NCI-H146 (cell line): ENCODE data around the gene WFDC8.
"Not testable (repeated sequence)": the region's sequence is repeated elsewhere in the genome, so short reads cannot be mapped to it uniquely, and the experiment has no call there.

Experiments
- DNase-seq: peaks from one replicate; lab custom pipeline; 2025; lab: John Stamatoyannopoulos, UW

The WFDC8 gene

GRCh38 chr20:45579184-45579583 lies at the start of gene WFDC8:
Gene WFDC8 (minus strand): TSS chr20:45579284. CDS start chr20:45579247, 37 bp downstream.
- no peak for DNase-seq

DNA sequence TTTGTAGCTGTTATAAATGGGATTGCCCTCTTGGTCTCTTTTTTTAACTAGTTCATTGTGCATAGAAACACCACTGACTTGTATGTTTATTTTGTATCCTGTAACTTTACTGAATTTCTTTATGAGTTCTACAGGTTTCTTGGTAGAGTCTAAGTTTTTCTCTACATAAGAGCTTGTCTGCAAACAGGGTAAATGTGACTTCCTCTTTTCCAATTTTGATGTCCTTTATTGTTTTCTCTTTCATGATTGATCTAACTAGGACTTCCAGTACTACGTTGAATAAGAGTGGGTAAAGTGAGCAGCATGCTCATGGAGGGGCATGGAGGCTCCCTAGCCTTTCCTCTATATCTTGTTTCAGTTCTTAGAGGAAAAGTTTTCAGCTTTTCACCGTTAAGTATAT lies 47.5 kb upstream of the WFDC8 start:
- no peak for DNase-seq

DNA sequence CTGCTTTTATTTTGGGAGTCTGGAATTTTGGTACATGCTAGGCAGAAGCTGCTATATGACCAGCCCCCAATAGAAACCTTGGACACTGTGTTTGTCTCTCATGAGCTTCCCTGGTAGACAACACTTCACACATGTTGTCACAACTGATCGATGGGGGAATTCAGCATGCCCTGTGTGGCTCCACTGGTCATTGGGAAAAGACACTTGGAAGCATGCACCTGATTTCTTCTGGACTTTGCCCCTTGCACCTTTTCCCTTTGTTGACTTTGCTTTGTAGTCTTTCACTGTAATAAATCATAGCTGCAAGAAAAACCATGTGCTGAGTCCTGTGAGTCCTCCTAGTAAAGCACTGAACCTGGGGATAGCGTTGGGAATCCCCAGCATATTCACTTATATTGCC lies 42.5 kb upstream of the WFDC8 start:
- DNase-seq, result no peak

GRCh38 chr20:45617591-45617990 lies 38.5 kb upstream of the WFDC8 start:
- no peak for DNase-seq

DNA sequence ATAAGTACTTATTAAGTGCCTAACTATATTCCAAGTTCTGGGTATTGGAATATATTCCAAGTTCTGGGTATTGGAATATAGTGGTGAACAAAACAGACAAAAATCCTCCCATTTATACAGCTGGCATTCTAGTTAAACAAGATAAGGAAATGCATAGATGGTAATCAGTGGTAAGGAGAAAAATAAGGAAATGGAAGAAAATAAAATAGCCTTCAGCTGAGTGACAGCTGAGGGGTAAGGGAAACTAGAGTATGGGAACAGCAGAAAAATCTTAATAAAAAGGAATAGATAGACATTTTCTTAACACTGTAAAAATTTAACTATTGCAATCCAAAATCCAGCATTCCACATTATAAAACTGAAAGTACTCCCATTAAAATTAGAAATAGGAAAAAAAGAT lies 33.2 kb upstream of the WFDC8 start:
- DNase-seq, result no peak

DNA sequence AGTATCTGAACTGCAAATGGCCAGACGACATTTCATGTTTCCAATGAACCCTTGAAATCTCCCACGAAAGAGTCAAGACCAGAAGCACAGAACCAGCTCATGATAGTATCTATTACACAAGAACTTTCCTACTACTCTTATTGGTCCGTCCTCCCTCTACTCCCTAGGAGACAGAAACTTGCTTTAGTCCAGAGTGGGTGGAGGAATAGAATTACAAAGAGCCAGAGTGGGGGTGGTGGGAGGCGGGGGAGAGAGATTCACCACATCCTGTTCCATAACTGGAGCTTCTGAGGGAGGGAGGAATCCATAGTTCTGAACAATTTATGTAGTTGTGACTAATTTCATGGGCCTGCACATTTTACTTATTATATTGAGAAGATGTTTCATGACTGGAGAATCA lies 32.0 kb upstream of the WFDC8 start:
- DNase-seq, result no peak

DNA sequence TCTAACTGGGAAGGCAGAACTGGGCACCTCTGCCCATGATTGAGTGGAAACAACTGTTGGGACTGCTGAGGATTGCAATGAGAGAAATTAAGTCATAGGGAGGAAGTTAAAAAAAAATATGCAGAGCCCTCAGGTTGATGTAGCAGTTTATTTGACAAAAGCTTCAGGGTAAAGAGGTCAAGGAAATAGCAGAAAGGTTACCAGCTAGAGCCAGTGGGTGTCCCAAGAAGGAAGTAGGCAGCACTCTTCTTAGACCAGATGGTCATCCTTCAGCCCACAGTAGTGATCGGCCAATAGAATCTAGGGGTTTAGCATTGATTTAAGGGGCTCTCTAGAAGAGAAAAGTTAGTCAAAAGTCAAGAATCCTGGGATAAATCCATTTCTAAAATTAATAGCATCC lies 28.7 kb upstream of the WFDC8 start:
- DNase-seq, result no peak

GRCh38 chr20:45595235-45595634 lies 16.2 kb upstream of the WFDC8 start:
- no peak for DNase-seq

DNA sequence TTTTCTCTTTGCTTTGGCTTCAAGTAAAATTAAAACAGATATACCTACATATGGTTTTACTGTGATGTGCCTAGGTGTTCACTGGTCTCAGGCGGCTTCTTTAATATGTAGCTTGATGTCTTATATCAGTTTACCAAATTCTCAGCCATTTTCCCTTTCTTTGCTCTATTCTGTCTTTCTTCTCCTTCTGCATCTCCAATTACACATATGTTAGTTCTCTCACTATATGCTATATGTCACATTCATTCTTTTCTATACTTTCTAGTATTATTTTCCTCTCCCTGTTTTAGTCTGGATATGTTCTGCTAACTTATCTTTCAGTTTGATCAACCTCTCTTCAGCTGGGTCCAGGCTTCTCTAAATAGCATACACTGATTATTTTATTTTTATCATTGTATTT lies 14.4 kb upstream of the WFDC8 start:
- no peak for DNase-seq

DNA sequence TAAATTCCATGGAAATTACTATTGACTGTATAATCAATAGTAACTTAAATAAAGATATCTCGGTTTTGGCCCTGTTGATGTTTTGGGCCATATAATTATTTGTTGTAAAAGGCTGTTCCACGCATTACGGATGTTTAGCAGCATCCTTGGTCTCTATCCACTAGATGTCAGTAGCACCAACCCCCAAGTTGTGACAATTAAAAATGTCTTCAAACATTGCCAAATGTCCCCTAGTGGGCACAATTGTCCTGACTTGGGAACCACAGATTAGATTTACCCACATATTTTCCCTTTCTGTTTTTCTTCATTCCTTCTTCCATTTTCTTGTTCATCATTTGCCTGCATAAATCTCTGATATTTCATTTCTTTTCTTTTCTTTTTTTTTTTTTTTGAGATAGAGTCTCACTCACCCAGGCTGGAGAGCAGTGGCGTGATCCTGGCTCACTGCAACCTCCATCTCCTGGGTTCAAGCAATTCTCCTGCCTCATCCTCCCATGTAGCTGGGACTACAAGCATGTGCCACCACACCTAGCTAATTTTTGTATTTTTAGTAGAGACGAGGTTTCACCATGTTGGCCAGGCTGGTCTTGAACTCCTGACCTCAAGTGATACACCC lies 13.6 kb upstream of the WFDC8 start:
- DNase-seq, result peak; percentile 43

DNA sequence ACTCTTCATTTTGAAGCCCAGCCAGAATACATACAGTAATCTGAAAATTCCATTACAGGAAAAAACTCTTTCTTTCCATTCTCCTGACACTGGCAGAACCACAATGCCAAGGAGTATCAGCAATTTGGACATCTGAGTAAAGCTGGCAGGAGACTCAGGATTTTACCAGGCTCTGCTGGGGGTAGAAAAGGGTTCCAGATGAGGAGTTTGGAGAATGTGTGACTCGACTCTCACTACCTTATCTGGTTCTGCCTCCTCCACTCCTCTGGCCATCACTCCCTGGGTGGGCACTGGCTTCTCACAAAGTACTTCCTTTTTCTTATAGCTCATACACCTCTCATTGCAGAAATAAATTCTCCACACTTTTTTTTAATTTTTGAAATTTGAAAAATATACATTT lies 10.6 kb upstream of the WFDC8 start:
- DNase-seq, result no peak

GRCh38 chr20:45588800-45589199 lies 9.7 kb upstream of the WFDC8 start:
- DNase-seq, result no peak

DNA sequence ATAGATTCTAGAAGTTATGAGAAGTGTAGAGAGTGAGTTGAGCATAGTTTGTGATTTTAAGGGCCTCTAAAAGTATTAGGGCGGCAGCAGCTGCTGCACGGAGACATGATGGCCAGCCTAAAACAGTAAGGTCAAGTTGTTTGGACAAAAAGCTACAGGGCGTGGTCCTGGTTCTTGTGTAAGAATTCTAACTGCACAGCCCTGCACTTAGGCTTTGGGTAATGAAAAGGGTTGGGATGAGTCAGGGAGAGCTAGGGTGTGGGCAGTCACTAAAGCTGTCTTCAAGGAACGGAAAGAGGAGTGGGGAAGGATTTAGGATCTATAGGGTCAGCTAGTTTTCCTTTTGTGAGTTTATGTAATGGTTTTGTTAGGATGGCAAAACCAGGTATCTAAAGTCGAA lies 6.9 kb upstream of the WFDC8 start:
- DNase-seq, result not testable (repeated sequence)

- not testable (repeated sequence) for DNase-seq
Observed at GRCh38 chr20:45584294-45584693, 5.2 kb upstream of the WFDC8 start.

DNA sequence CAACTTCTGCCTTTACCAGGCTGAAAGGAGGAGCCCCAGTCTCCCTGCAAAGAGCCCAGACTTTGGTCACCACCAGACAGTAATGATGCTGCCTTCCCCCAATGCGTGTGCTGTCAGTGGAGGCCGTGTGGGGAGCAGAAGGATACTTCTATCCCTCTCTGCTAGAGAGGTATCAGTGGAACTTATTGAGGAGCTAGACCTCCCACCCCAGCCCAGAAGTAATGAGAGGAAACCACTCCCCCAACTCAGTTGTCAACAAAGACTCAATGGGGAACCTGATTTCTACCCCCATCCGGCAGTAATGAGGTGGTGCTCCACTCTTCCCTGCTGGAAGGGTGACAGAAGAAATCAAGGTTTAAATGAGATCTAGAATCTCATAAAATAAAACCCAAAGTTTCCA lies 4.4 kb upstream of the WFDC8 start:
- no peak for DNase-seq

- DNase-seq, result no peak
Observed at GRCh38 chr20:45581702-45582101, 2.6 kb upstream of the WFDC8 start.

GRCh38 chr20:45578231-45578630 lies 853 bp downstream of the WFDC8 start:
- no peak for DNase-seq

DNA sequence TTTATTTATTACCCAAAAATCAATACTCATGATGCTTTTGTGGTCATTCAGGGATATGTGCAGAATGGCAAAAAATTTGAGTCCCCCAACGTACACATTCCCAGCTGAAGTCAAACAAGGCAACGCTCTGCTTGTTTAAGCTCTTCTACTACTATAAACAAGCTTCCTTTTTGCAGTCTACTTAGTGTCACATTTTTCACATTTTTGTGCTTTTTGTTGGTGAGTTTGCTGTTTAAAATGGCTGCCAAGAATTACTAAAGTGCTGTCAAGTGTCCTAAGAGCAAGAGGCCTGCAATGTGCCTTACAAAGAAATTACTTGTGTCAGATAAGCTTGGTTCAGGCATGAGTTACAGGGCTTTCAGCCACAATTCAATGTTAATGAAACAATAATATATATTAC lies 2.1 kb downstream of the WFDC8 start:
- DNase-seq, result no peak

GRCh38 chr20:45575931-45576330 lies 3.2 kb downstream of the WFDC8 start:
- DNase-seq, result no peak

DNA sequence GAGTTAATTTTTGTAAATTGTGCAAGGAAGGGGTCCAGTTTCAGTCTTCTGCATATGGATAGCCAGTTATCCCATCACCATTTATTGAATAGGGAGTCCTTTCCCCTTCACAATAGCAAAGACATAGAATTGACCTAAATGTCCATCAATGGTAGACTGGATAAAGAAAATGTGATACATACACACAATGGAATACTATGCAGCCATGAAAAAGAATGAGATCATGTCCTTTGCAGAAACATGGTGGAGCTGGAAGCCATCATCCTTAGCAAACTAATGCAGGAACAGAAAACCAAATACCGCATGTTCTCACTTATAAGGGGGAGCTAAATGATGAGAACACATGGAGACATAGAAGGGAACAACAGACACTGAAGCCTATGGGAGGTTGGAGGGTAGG lies 9.4 kb downstream of the WFDC8 start:
- not testable (repeated sequence) for DNase-seq

DNA sequence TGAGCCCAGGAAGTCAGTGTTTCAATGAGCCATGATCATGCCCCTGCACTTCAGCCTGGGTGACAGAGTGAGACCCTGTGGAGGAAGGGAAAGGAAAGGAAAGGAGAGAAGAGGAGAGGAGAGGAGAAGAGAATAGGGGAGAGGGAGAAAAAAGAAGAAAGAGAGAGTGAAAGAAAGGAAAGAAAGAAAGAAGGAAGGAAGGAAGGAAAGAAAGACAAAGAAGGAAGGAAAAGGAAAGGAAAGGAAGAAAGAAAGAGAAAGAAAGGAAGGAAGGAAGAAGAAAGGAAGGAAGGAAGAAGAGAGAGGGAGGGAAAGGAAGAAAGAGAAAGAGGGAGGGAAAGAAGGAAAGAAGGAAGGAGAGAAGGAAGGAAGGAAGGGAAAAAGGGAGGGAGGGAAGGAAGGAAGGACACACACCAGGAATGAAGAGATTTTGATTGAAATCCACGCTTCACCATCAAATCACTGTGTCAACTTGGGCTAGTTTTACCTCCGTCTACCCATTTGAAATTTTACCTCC lies 14.3 kb downstream of the WFDC8 start:
- DNase-seq, result no peak

GRCh38 chr20:45555198-45555597 lies 23.9 kb downstream of the WFDC8 start:
- no peak for DNase-seq

- DNase-seq, result no peak
Observed at GRCh38 chr20:45552456-45552855, 26.6 kb downstream of the WFDC8 start.

DNA sequence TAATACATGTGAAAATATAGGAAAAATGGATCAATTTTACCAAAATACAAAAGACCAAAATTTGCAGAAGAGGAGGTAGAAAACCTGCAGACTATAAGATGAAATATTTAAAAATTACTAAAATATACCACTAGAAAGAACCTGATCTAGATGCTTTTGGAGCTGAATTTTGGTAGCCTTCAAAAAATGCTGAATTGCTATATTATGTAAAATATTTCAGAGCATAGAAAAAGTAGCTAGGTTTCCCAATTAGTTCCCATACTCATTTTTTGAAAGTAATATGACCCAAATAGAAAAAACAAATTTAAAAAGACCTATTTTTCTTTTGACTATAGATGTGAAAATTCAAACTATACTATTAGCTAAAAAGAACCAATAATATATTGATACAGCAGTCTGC lies 28.3 kb downstream of the WFDC8 start:
- DNase-seq, result no peak
